ENCODE results near the gene RPL7L1. TPM values are rescaled to one million over a fixed set of nuclear protein-coding genes. Genes with fewer than 3 reads are reported as not detected.

Gene RPL7L1
- 122 and 143 TPM in 2 replicates for total RNA-seq

DNA sequence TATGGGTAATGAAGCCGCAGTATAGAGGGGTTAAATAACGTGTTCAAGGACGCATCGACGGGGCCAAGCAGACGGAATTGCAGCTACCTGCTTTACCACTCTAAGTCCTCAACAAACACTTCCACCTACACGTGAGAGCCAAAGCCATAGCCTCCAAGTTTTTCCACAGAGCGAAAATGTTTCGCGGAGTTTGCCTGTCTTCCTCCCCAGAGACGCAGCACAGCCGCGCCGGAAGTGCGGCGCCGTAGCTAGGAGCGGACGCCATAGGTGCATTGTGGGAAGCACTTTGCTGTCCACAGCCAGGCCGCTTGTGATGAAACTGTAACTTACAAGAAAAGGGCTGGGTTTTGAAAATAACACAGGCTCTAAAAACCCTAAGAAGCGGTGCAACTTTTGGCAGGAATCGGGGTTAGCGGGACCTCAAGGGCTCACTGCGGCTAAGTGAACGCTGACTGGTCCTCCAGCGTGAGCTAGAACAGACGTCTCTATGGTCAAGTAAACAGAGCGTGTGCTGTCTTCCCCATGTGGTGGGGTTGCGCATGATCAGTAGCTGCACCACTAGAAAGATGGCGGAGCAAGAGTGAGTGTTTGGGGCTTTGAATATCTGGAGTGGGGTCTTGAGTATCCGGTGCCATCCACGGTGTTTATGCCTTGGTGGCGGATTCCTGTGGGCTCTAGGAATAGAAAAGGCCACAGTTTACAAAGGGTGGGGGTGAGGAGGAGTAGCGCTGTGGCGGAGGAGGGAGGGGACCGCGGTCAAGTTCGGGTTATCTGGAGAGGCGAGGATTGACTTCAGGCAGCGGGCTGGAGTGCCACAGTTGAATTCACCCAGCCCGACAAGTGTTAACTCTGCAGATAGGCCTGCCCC lies at the start of gene RPL7L1:
RPL7L1 (plus strand) TSS at position 245 of the 868 bp plus-strand sequence; CDS start at position 540, 295 bp downstream.

DNA sequence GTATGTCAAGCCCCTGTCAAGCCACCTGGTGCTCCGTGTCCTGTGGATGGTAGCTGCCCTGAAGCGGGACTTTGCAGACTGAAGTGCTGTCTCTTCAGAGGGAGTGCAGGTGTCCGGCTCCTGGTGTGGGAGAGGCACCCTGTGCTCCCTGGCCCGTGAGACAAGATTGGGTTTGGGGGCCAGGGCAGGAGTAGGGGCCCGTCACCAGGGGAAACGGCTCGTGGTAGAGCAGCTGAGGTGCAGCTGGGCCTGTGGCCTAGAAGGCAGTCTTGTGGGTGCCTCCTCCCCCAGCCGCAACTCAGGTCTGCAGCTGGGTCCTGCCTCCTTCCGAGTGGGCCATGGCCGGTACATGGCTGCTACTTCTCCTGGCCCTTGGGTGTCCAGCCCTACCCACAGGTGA lies 36.3 kb downstream of the RPL7L1 start, which contains the start of gene PTCRA:
PTCRA (plus strand) TSS at position 322 of the 400 bp plus-strand sequence; CDS start at position 339, 17 bp downstream.

DNA sequence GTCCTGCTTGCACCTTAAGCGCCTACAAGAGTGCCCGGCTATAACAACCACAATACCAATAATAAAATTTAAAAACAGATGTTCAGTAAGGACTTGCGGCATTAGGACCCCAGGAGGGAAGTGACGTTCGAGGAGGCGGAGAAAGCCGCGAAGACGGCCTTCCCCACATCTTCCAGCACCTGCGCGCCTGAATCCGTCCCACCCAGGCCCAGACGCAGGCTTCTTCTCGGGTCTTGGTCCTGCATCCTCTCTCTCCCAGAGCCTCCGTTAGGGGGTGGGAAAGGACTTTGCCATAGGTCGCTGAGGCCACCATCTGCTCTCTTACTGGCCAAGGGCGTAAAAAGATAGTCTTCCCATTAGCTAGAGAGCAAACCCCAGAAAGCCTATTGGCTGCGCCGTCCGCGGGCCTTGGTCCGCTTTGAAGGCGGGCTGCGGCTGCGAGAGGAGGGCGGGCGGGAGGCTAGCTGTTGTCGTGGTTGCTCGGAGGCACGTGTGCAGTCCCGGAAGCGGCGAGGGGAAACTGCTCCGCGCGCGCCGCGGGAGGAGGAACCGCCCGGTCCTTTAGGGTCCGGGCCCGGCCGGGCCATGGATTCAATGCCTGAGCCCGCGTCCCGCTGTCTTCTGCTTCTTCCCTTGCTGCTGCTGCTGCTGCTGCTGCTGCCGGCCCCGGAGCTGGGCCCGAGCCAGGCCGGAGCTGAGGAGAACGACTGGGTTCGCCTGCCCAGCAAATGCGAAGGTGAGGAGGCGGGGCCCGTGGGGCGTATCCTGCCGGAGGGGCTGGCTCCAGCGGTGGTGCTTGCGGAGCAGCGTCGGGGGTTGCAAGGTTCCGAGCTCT lies 49.8 kb downstream of the RPL7L1 start, which contains the start of gene CNPY3:
CNPY3 (plus strand) TSS at position 495 of the 835 bp plus-strand sequence; CDS start at position 586, 91 bp downstream.

Other genes with a start within 250 kb of the RPL7L1 start
- 4.2 and 6.5 TPM in 2 replicates for gene PRPH2, start 157.0 kb upstream of the RPL7L1 start, total RNA-seq
- gene TBCC, start 133.5 kb upstream of the RPL7L1 start, total RNA-seq = 46.6 and 52.5 TPM in 2 replicates
- 6.3 and 6.8 TPM in 2 replicates for gene BICRAL, start 97.6 kb upstream of the RPL7L1 start, total RNA-seq
- gene PTCRA, start 36.4 kb downstream of the RPL7L1 start, total RNA-seq = not detected in 2 replicates
- 24.6 and 44.2 TPM in 2 replicates for gene CNPY3, start 49.9 kb downstream of the RPL7L1 start, total RNA-seq
- gene GNMT, start 81.1 kb downstream of the RPL7L1 start, total RNA-seq = 0.15 and 0.17 TPM in 2 replicates
- 48.4 and 92.5 TPM in 2 replicates for gene PEX6, start 99.6 kb downstream of the RPL7L1 start, total RNA-seq
- gene PPP2R5D, start 105.0 kb downstream of the RPL7L1 start, total RNA-seq = 43.1 and 52.3 TPM in 2 replicates
- gene MEA1, start 134.3 kb downstream of the RPL7L1 start, total RNA-seq = 43.7 and 86.0 TPM in 2 replicates
- gene KLHDC3, start 134.6 kb downstream of the RPL7L1 start, total RNA-seq = 64.0 and 64.1 TPM in 2 replicates
- gene RRP36, start 142.0 kb downstream of the RPL7L1 start, total RNA-seq = 70.5 and 107 TPM in 2 replicates
- gene CUL7, start 174.2 kb downstream of the RPL7L1 start, total RNA-seq = 56.6 and 77.9 TPM in 2 replicates
- 11.6 and 12.2 TPM in 2 replicates for gene MRPL2, start 179.8 kb downstream of the RPL7L1 start, total RNA-seq
- 12.7 and 21.8 TPM in 2 replicates for gene KLC4, start 180.0 kb downstream of the RPL7L1 start, total RNA-seq
- 71.3 and 213 TPM in 2 replicates for gene PTK7, start 196.7 kb downstream of the RPL7L1 start, total RNA-seq